GM10266 (cell line): ENCODE measurements around the gene FARS2.

Source experiments
- DNase-seq: peaks from one replicate; pipeline ENCODE4 v3.0.0; 2012; ENCODE audit errors: extremely low spot score
- TF ChIP-seq, protein P1 (sequence below): IDR thresholded peaks from 2 replicates; pipeline ENCODE4 v1.5.1; 2012; ENCODE audit warnings: mild to moderate bottlenecking, low read depth; ENCODE audit not compliant: control insufficient read depth, insufficient read depth; ENCODE audit errors: missing control alignments

Gene FARS2

DNA sequence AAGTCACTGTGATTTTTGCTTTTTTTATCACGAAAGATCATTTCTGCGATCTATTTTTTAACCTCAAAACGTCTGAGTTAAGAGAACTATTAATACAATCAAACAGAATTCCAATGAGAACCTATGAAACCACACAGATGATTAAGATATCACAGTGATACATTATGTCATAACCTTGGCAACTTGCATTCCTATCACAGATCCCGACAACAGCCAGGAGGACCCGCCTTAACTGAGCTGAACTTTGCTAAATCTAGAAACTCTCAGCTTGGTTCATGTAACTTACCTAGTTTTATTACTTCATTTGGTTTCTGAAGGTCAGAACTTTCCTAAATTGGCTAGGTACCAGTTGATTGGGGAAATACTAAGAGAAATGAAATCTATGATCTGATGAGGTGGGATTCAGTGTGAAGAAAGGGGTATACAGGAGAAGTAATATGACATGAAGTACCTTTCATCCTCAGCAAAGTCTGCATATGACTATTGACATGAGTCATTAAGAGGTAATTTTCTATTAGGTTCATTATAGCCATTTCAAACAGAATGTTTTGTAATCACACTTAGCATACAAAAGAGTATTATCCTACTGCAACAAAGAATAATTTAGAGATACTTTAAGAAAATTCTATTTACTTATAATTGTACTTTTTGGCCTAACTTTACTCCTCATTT, 11.7 kb upstream of the FARS2 start:
- DNase-seq: no peak
- TF ChIP-seq, protein P1, sequence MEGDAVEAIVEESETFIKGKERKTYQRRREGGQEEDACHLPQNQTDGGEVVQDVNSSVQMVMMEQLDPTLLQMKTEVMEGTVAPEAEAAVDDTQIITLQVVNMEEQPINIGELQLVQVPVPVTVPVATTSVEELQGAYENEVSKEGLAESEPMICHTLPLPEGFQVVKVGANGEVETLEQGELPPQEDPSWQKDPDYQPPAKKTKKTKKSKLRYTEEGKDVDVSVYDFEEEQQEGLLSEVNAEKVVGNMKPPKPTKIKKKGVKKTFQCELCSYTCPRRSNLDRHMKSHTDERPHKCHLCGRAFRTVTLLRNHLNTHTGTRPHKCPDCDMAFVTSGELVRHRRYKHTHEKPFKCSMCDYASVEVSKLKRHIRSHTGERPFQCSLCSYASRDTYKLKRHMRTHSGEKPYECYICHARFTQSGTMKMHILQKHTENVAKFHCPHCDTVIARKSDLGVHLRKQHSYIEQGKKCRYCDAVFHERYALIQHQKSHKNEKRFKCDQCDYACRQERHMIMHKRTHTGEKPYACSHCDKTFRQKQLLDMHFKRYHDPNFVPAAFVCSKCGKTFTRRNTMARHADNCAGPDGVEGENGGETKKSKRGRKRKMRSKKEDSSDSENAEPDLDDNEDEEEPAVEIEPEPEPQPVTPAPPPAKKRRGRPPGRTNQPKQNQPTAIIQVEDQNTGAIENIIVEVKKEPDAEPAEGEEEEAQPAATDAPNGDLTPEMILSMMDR: no peak

DNA sequence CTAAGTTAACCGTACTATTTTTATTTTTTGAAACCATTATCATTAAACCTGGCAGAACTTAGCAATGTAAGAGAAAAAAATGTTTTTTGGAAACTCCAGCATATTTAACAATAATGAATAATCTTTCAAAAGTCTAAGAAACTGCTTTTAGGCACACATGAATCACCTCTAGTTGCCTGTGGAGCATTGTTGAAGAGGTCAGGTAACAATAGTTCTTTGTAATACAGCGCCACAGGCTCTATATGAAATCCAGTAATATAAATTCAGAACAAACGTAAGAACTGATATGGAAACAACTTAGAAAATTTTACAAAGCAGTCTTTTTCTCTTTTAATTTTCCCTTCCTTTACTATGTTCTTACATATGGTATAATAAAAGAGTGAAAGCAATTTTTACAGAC, 10.9 kb upstream of the FARS2 start:
- DNase-seq: no peak
- TF ChIP-seq, protein P1: no peak

DNA sequence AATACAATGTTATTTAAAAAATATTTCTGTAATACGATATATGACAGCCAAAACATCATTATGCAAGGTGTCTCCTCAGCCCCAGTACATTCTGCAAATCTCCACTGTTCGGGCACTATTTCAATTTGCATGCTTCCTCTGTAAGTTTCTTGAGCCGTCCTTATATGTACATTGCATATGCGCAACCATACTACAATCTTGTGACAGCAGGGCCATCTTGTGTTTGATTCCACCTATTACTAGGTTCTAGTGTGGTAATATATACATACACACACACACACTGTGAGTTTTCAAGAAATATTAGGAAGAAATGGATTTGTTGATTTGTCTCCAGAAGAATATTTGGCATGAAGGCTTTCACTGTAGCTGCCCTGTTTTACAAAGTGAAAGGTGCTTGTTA, 10.4 kb upstream of the FARS2 start:
- TF ChIP-seq, protein P1: no peak
- DNase-seq: no peak

DNA sequence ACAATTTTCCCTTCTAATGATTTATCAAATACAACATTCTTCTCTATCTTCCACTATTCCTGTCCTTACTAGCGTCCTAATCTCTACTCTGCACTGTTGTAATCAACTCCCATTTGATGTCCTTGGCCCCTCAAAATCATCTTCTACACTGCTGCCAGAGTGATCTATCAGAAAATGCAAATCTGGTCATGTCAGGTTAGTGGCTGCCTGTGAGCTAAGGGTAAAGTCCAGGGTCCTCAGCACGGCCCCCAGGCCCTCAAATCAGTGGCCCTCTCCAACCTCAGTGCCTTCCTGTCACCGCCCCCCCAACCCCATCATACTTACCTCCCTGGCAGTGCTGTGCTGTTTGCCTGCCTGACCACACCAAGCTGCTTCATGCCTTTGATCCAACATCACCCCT, 4.4 kb upstream of the FARS2 start:
- TF ChIP-seq, protein P1: no peak
- DNase-seq: no peak

DNA sequence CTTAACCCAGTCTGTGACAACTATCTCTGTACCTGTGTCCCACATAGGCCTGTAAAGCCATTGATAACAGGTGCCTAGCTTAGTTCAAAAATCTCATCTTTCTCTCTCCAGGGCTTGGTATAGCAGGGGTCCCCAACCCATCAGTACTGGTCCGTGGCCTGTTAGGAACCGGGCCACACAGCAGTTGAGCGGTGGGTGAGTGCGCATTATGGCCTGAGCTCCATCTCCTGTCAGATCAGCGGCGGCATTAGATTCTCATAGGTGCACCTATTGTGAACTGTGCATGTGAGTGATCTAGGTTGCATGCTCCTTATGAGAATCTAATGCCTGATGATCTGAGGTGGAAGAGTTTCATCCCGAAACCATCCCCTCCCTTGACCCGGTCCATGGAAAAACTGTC, 3.9 kb upstream of the FARS2 start:
- no peak for DNase-seq
- TF ChIP-seq, protein P1: no peak

DNA sequence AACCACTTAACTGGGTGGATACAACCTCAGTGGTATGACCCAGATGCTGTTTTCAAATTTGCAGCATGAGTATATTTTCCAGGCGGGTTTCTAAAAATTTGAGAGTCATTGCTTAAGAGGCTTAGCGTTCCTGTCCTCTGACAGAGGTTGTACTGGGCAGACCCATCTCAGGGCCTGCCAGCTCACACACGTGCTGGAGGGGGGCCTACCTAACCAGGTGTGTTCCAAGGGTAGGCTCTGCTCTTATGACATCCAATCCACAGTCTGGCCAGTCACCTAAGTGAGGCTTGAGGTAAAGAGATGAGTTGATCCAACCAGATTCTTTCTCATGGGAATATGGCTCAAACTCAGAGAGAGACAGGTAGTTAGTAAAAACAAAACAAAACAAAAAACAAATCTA, 1.9 kb upstream of the FARS2 start:
- no peak for DNase-seq
- TF ChIP-seq, protein P1: no peak

DNA sequence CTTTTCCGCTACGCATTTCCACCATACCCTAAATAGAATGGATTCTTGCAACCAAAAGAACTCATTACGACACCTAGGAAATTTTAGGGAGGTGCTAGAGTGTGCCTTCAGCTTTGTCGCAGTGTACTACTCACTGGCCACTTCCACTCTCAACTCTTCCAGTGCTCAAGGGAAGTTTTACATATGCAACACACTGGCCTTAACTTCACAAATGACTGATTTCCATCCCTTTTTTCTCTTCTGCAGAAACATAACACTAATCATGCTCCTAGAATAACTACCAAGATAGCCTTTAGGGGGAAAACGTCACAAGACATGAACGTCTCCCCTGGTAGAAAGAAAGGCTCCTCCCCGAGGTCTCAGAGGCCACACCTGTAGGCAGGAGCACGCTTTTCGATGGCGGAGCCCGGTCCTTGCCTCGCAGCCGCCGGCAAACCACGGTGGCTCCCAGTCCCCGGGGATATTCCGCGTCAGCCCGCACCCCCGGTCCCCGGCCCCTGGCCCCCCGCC, 1.1 kb upstream of the FARS2 start:
- peak; percentile 73 for DNase-seq

More for the DNA sequence above, 1.1 kb upstream of the FARS2 start:
- TF ChIP-seq, protein P1: no peak
